NT2/D1 (cell line): ENCODE measurements around the gene SDK1.

ENCODE experiments used
- SUZ12 ChIP-seq: IDR thresholded peaks from 2 replicates; pipeline ENCODE4 v1.6.1; 2011; ENCODE audit not compliant: insufficient read length, insufficient read depth; ENCODE audit errors: extremely low read depth
- YY1 ChIP-seq: IDR thresholded peaks from 2 replicates; pipeline ENCODE4 v1.6.1; 2011; ENCODE audit not compliant: insufficient read length, insufficient read depth
- ZNF274 ChIP-seq: IDR thresholded peaks from 2 replicates; pipeline ENCODE4 v1.6.1; 2011; ENCODE audit warnings: mild to moderate bottlenecking, low read depth, low read length

GRCh38 chr7:3486841-3487240, 185.8 kb downstream of the SDK1 start:
- no peak for TF ChIP-seq YY1
- no peak for TF ChIP-seq ZNF274
- TF ChIP-seq SUZ12: no peak
